Fibroblast of villous mesenchyme (primary cell): ENCODE measurements around the gene MRPL12. TPM values are rescaled to one million over a fixed set of nuclear protein-coding genes. Genes with fewer than 3 reads are reported as not detected.

Experiments used
- DNase-seq: peaks from one replicate; pipeline ENCODE4 v3.0.0-alpha.2; 2010; ENCODE audit warnings: low read depth
- H3K4me3 ChIP-seq: 2 replicates; pipeline ENCODE4 v1.5.1; 2011; ENCODE audit warnings: low read depth, mild to moderate bottlenecking, low read length
- CTCF ChIP-seq: IDR thresholded peaks from 2 replicates; pipeline ENCODE4 v1.5.1; 2012; ENCODE audit warnings: low read depth, mild to moderate bottlenecking, low read length; ENCODE audit not compliant: insufficient read depth
- total RNA-seq: library from RNA; depleted of rRNA; stranded (reverse); fragments of >200 nt; gene quantifications from 2 replicates; pipeline ENCODE4 v1.2.3, GENCODE V29; 2012

Gene MRPL12
- total RNA-seq, 1 donor = 12.1 TPM

GRCh38 chr17:81682565-81683207 lies 20.5 kb upstream of the MRPL12 start:
- no peak for DNase-seq

GRCh38 chr17:81683208-81683583 lies 20.0 kb upstream of the MRPL12 start:
- H3K4me3 ChIP-seq = peak overlapping the region; percentile 93
- no peak for DNase-seq
- no peak for TF ChIP-seq CTCF

More at GRCh38 chr17:81682565-81683207, 20.5 kb upstream of the MRPL12 start:
- peak overlapping the region; percentile 93 for H3K4me3 ChIP-seq
- no peak for TF ChIP-seq CTCF

- peak; percentile 100 for DNase-seq
These were observed 19.4 kb upstream of the MRPL12 start, which contains the start of the genes ARL16 and HGS for GRCh38 chr17:81683584-81684441. Gene ARL16 (minus strand): TSS chr17:81683797. CDS start chr17:81683753, 44 bp downstream. Gene HGS (plus strand): TSS chr17:81684011. CDS start chr17:81684067, 56 bp downstream.

GRCh38 chr17:81684442-81684911 lies 18.7 kb upstream of the MRPL12 start:
- DNase-seq = no peak
- no peak for TF ChIP-seq CTCF
- H3K4me3 ChIP-seq = peak overlapping the region; percentile 93

More at GRCh38 chr17:81683584-81684441, 19.4 kb upstream of the MRPL12 start, which contains the start of the genes ARL16 and HGS:
- H3K4me3 ChIP-seq = peak within 1 kb of the TSS; percentile 93
- TF ChIP-seq CTCF = no peak

GRCh38 chr17:81685108-81685507 lies 18.1 kb upstream of the MRPL12 start:
- TF ChIP-seq CTCF = no peak
- peak overlapping the region; percentile 93 for H3K4me3 ChIP-seq
- DNase-seq = peak; percentile 39

- TF ChIP-seq CTCF = no peak
- DNase-seq = no peak
These were observed 16.6 kb upstream of the MRPL12 start for GRCh38 chr17:81686614-81687013.

More at GRCh38 chr17:81686614-81687013, 16.6 kb upstream of the MRPL12 start:
- no peak overlapping the region for H3K4me3 ChIP-seq
